Measurements from ENCODE around the gene IRX4. TPM values are rescaled to one million over a fixed set of nuclear protein-coding genes. Genes with fewer than 3 reads are reported as not detected.

The IRX4 gene
- total RNA-seq, 2 donors from 2014 or later: 0.22 TPM; not detected in 1

GRCh38 chr5:1868886-1869475, 13.7 kb downstream of the IRX4 start:
- no peaks in the 10 kb centered on the region for H3K9me3 ChIP-seq (ENCODE audit: control insufficient read depth, low read length)
- H3K36me3 ChIP-seq (ENCODE audit: control insufficient read depth, insufficient read depth, low read length): no peaks in the 10 kb centered on the region
- Mint-ChIP-seq H3K4me1 (peaks cover 3% of the 10 kb centered on the region), H3K36me3 (ENCODE audit: low read depth) (no peaks in the 10 kb centered on the region), H3K9me3 (no peaks in the 10 kb centered on the region), H3K27me3 (ENCODE audit: insufficient read depth) (peaks cover 58% of the 10 kb centered on the region), H3K27ac (no peak overlapping the region), H3K4me3 (no peak overlapping the region)
- no peak overlapping the region for H3K9ac ChIP-seq (ENCODE audit: extremely low read depth, low read length, poor library complexity, severe bottlenecking)
- H3K4me1 ChIP-seq (ENCODE audit: control insufficient read depth, insufficient read depth, low read length): peaks cover 16% of the 10 kb centered on the region
- WGBS, 2 experiments (ENCODE audit: insufficient coverage in 1 of 2, insufficient read length in 1 of 2): 91 to 96% methylated on average over 15 to 19 of the region's 19 CpGs
- H3K4me3 ChIP-seq (ENCODE audit: low read length): no peak overlapping the region
- DNase-seq: no peak
- H3K27ac ChIP-seq (ENCODE audit: low read depth, low read length): no peak overlapping the region
- peaks cover 24% of the 10 kb centered on the region for H3K27me3 ChIP-seq (ENCODE audit: control insufficient read depth, insufficient read depth, low read length, poor library complexity, severe bottlenecking)
- no peak for TF ChIP-seq CTCF (conservative IDR thresholded peaks at IDR 0.05)

- no peak overlapping the region for H3K4me3 Mint-ChIP-seq
- no peaks in the 10 kb centered on the region for H3K9me3 ChIP-seq (ENCODE audit: control insufficient read depth, low read length)
- no peak overlapping the region for H3K27ac ChIP-seq (ENCODE audit: low read depth, low read length)
- no peaks in the 10 kb centered on the region for H3K36me3 Mint-ChIP-seq (ENCODE audit: low read depth)
- H3K9ac ChIP-seq (ENCODE audit: extremely low read depth, low read length, poor library complexity, severe bottlenecking): no peak overlapping the region
- peaks cover 49% of the 10 kb centered on the region for H3K27me3 Mint-ChIP-seq (ENCODE audit: insufficient read depth)
- no peak overlapping the region for H3K4me3 ChIP-seq (ENCODE audit: low read length)
- no peaks in the 10 kb centered on the region for H3K9me3 Mint-ChIP-seq
- peaks cover 16% of the 10 kb centered on the region for H3K4me1 ChIP-seq (ENCODE audit: control insufficient read depth, insufficient read depth, low read length)
- DNase-seq: no peak
- H3K27me3 ChIP-seq (ENCODE audit: control insufficient read depth, insufficient read depth, low read length, poor library complexity, severe bottlenecking): peaks cover 13% of the 10 kb centered on the region
- H3K27ac Mint-ChIP-seq: no peak overlapping the region
- WGBS, 2 experiments (ENCODE audit: insufficient coverage in 1 of 2, insufficient read length in 1 of 2): 70 to 83% methylated on average over 18 to 20 of the region's 20 CpGs
- peaks cover 3% of the 10 kb centered on the region for H3K4me1 Mint-ChIP-seq
- no peak for TF ChIP-seq CTCF (conservative IDR thresholded peaks at IDR 0.05)
- H3K36me3 ChIP-seq (ENCODE audit: control insufficient read depth, insufficient read depth, low read length): no peaks in the 10 kb centered on the region
Measured at GRCh38 chr5:1867815-1868143, 14.9 kb downstream of the IRX4 start.

- TF ChIP-seq CTCF (conservative IDR thresholded peaks at IDR 0.05): no peak
- Mint-ChIP-seq H3K4me1 (peaks cover 3% of the 10 kb centered on the region), H3K4me3 (no peak overlapping the region), H3K27me3 (ENCODE audit: insufficient read depth) (peaks cover 44% of the 10 kb centered on the region), H3K36me3 (ENCODE audit: low read depth) (no peaks in the 10 kb centered on the region), H3K9me3 (no peaks in the 10 kb centered on the region), H3K27ac (no peak overlapping the region)
- 24 to 45% methylated on average over 7 to 8 of the region's 8 CpGs for WGBS, 2 experiments (ENCODE audit: insufficient coverage in 1 of 2, insufficient read length in 1 of 2)
- H3K27ac ChIP-seq (ENCODE audit: low read depth, low read length): no peak overlapping the region
- H3K27me3 ChIP-seq (ENCODE audit: control insufficient read depth, insufficient read depth, low read length, poor library complexity, severe bottlenecking): peaks cover 8% of the 10 kb centered on the region
- H3K36me3 ChIP-seq (ENCODE audit: control insufficient read depth, insufficient read depth, low read length): no peaks in the 10 kb centered on the region
- peaks cover 16% of the 10 kb centered on the region for H3K4me1 ChIP-seq (ENCODE audit: control insufficient read depth, insufficient read depth, low read length)
- no peaks in the 10 kb centered on the region for H3K9me3 ChIP-seq (ENCODE audit: control insufficient read depth, low read length)
- DNase-seq: peak; percentile 59
- no peak overlapping the region for H3K9ac ChIP-seq (ENCODE audit: extremely low read depth, low read length, poor library complexity, severe bottlenecking)
- H3K4me3 ChIP-seq (ENCODE audit: low read length): no peak overlapping the region
Measured at GRCh38 chr5:1867114-1867814, 15.5 kb downstream of the IRX4 start.

Data from endodermal cell (in vitro differentiated cells).